IPS DF 6.9 (cell line): ENCODE results near the gene UNC45A.

Experiments used
- DNase-seq: peaks from one replicate; pipeline ENCODE4 v3.0.0-alpha.2; 2013; ENCODE audit warnings: low read depth, low spot score
- H3K27ac ChIP-seq: one replicate; pipeline ENCODE4 v1.5.1; 2013; ENCODE audit warnings: low read length, control low read depth
- H3K27me3 ChIP-seq: 2 replicates; pipeline ENCODE4 v1.6.1; 2013; ENCODE audit warnings: mild to moderate bottlenecking, low read length; ENCODE audit not compliant: control insufficient read depth, insufficient read depth
- H3K36me3 ChIP-seq: 2 replicates; pipeline ENCODE4 v1.6.1; 2013; ENCODE audit warnings: low read length; ENCODE audit not compliant: control insufficient read depth, insufficient read depth
- H3K4me1 ChIP-seq: 2 replicates; pipeline ENCODE4 v1.6.1; 2013; ENCODE audit warnings: low read length; ENCODE audit not compliant: control insufficient read depth, insufficient read depth
- H3K4me3 ChIP-seq: 2 replicates; pipeline ENCODE4 v1.5.1; 2013; ENCODE audit warnings: mild to moderate bottlenecking, low read length
- H3K9me3 ChIP-seq: 2 replicates; pipeline ENCODE4 v1.6.1; 2013; ENCODE audit warnings: low read length, inconsistent platforms; ENCODE audit not compliant: control insufficient read depth, insufficient read depth
- WGBS: extraction: QIAGEN DNeasy Blood & Tissue Kit; methylation state at CpG from one replicate; pipeline ENCODE4 v1.1.7; 2013; ENCODE audit warnings: mixed read lengths, missing lambda C conversion rate; ENCODE audit not compliant: insufficient read length, insufficient coverage; 5-methylcytosine and 5-hydroxymethylcytosine counted together

UNC45A gene

GRCh38 chr15:90946941-90947576 lies 12.0 kb downstream of the UNC45A start:
- no peaks in the 10 kb centered on the region for H3K27me3 ChIP-seq
- H3K36me3 ChIP-seq = peaks cover 29% of the 10 kb centered on the region
- no CpG with 5 or more reads among the region's 8 CpGs for WGBS
- H3K27ac ChIP-seq = no peak overlapping the region
- no peak overlapping the region for H3K4me3 ChIP-seq
- no peak for DNase-seq
- H3K9me3 ChIP-seq = no peaks in the 10 kb centered on the region; the same call in 1 of the 2 replicates
- no peaks in the 10 kb centered on the region for H3K4me1 ChIP-seq

- H3K27me3 ChIP-seq = no peaks in the 10 kb centered on the region
- no peaks in the 10 kb centered on the region for H3K4me1 ChIP-seq
- peaks cover 31% of the 10 kb centered on the region for H3K36me3 ChIP-seq
- H3K27ac ChIP-seq = no peak overlapping the region
- H3K4me3 ChIP-seq = no peak overlapping the region
- WGBS = no CpG with 5 or more reads among the region's 18 CpGs
- no peaks in the 10 kb centered on the region; the same call in 1 of the 2 replicates for H3K9me3 ChIP-seq
- DNase-seq = no peak
Measured at GRCh38 chr15:90947577-90948357, 12.7 kb downstream of the UNC45A start.

GRCh38 chr15:90948506-90948905 lies 13.4 kb downstream of the UNC45A start:
- Histone ChIP-seq H3K9me3 (no peaks in the 10 kb centered on the region; the same call in 1 of the 2 replicates), H3K36me3 (peaks cover 36% of the 10 kb centered on the region), H3K4me3 (no peak overlapping the region), H3K27ac (no peak overlapping the region), H3K4me1 (no peaks in the 10 kb centered on the region), H3K27me3 (no peaks in the 10 kb centered on the region)
- no CpG with 5 or more reads among the region's 8 CpGs for WGBS
- DNase-seq = no peak

GRCh38 chr15:90949979-90950675 lies 15.0 kb downstream of the UNC45A start:
- Histone ChIP-seq H3K27me3 (no peaks in the 10 kb centered on the region), H3K36me3 (peaks cover 39% of the 10 kb centered on the region), H3K27ac (no peak overlapping the region), H3K4me3 (no peak overlapping the region), H3K9me3 (no peaks in the 10 kb centered on the region; the same call in 1 of the 2 replicates), H3K4me1 (no peaks in the 10 kb centered on the region)
- WGBS = no CpG with 5 or more reads among the region's 23 CpGs
- no peak for DNase-seq

- no peak for DNase-seq
- WGBS = no CpG with 5 or more reads among the region's 6 CpGs
- no peak overlapping the region for H3K4me3 ChIP-seq
- no peaks in the 10 kb centered on the region; the same call in 1 of the 2 replicates for H3K9me3 ChIP-seq
- no peaks in the 10 kb centered on the region for H3K27me3 ChIP-seq
- no peak overlapping the region for H3K27ac ChIP-seq
- peaks cover 39% of the 10 kb centered on the region for H3K36me3 ChIP-seq
- H3K4me1 ChIP-seq = no peaks in the 10 kb centered on the region
Measured at GRCh38 chr15:90950676-90951075, 15.6 kb downstream of the UNC45A start.

GRCh38 chr15:90952901-90953677 lies 18.0 kb downstream of the UNC45A start:
- Histone ChIP-seq H3K9me3 (no peaks in the 10 kb centered on the region; the same call in 1 of the 2 replicates), H3K27ac (no peak overlapping the region), H3K36me3 (peaks cover 31% of the 10 kb centered on the region), H3K4me3 (no peak overlapping the region), H3K27me3 (no peaks in the 10 kb centered on the region), H3K4me1 (peaks cover 6% of the 10 kb centered on the region)
- WGBS = no CpG with 5 or more reads among the region's 14 CpGs
- no peak for DNase-seq

GRCh38 chr15:90953947-90954711 lies 19.0 kb downstream of the UNC45A start:
- H3K27ac ChIP-seq = no peak overlapping the region
- H3K4me1 ChIP-seq = peaks cover 6% of the 10 kb centered on the region
- H3K9me3 ChIP-seq = no peaks in the 10 kb centered on the region
- no peak overlapping the region for H3K4me3 ChIP-seq
- no peak for DNase-seq
- no CpG with 5 or more reads among the region's 16 CpGs for WGBS
- peaks cover 28% of the 10 kb centered on the region for H3K36me3 ChIP-seq
- H3K27me3 ChIP-seq = no peaks in the 10 kb centered on the region

GRCh38 chr15:90954712-90955623 lies 19.9 kb downstream of the UNC45A start, which contains the start of gene RCCD1:
RCCD1 (plus strand) TSS chr15:90954884; CDS start chr15:90956735, 1,851 bp downstream.
- peak within 1 kb of the TSS; percentile 44; the same call in 1 of the 2 replicates for H3K4me3 ChIP-seq
- H3K27ac ChIP-seq = no peak within 1 kb of the TSS
- no CpG with 5 or more reads among the region's 69 CpGs for WGBS
- DNase-seq = no peak
- no peaks in the 10 kb centered on the region for H3K27me3 ChIP-seq
- peaks cover 20% of the 10 kb centered on the region for H3K36me3 ChIP-seq
- no peaks in the 10 kb centered on the region for H3K9me3 ChIP-seq
- peaks cover 6% of the 10 kb centered on the region for H3K4me1 ChIP-seq
